GM19043 (cell line): Measurements from ENCODE around the gene SKI.
"Not testable (repeated sequence)": the region's sequence is repeated elsewhere in the genome, so short reads cannot be mapped to it uniquely, and the experiment has no call there.

Source experiments
- ATAC-seq: cut with Tn5 transposase; IDR thresholded peaks from one replicate; pipeline ENCODE4 v1.9.1; 2021; ENCODE audit warnings: low read depth; ENCODE audit not compliant: unreplicated experiment

Gene SKI

GRCh38 chr1:2240270-2241156 is 12.4 kb downstream of the SKI start:
- no peak for ATAC-seq

- no peak for ATAC-seq
These were observed 13.7 kb downstream of the SKI start for GRCh38 chr1:2241820-2242219.

- ATAC-seq = no peak
These were observed 15.0 kb downstream of the SKI start for GRCh38 chr1:2242814-2243725.

- not testable (repeated sequence) for ATAC-seq
These were observed 18.9 kb downstream of the SKI start for GRCh38 chr1:2247045-2247394.

- ATAC-seq = no peak
These were observed 19.6 kb downstream of the SKI start for GRCh38 chr1:2247760-2248126.

GRCh38 chr1:2248127-2248826 is 20.2 kb downstream of the SKI start:
- no peak for ATAC-seq

GRCh38 chr1:2248854-2249558 is 20.9 kb downstream of the SKI start:
- no peak for ATAC-seq

GRCh38 chr1:2249559-2249906 is 21.4 kb downstream of the SKI start:
- no peak for ATAC-seq

GRCh38 chr1:2250721-2251281 is 22.7 kb downstream of the SKI start:
- no peak for ATAC-seq

- ATAC-seq = no peak
These were observed 23.2 kb downstream of the SKI start for GRCh38 chr1:2251363-2251762.

- no peak for ATAC-seq
These were observed 23.7 kb downstream of the SKI start for GRCh38 chr1:2251786-2252185.

- no peak for ATAC-seq
These were observed 24.3 kb downstream of the SKI start for GRCh38 chr1:2252423-2252822.

GRCh38 chr1:2253036-2253796 is 25.1 kb downstream of the SKI start:
- ATAC-seq = no peak

- ATAC-seq = no peak
These were observed 25.8 kb downstream of the SKI start for GRCh38 chr1:2253797-2254480.

GRCh38 chr1:2255047-2255419 is 26.9 kb downstream of the SKI start:
- ATAC-seq = no peak

- no peak for ATAC-seq
These were observed 27.6 kb downstream of the SKI start for GRCh38 chr1:2255420-2256369.

- no peak for ATAC-seq
These were observed 28.5 kb downstream of the SKI start for GRCh38 chr1:2256435-2257244.
